ENCODE data around the gene RANBP10. TPM values are rescaled to one million over a fixed set of nuclear protein-coding genes. Genes with fewer than 3 reads are reported as not detected.
A peak's percentile ranks its signal among the peaks of the same experiment; 100 is the strongest.

The RANBP10 gene
- total and polyA plus RNA-seq, 2 of the 13 experiments (the other 11 are each of a cell fraction or from before 2014, with no cell fraction given), result 9.2 to 22.7 TPM

- TF ChIP-seq ZHX1 (CRISPR knock-in tag; IDR thresholded peaks at IDR 0.05; ENCODE audit: low read depth), result no peak
- TF ChIP-seq WIZ (CRISPR knock-in tag; IDR thresholded peaks at IDR 0.05), result 0 out of 2 replicates have a peak, but pooled peaks have one; percentile 2
- no peak for TF ChIP-seq MIXL1 (CRISPR knock-in tag; IDR thresholded peaks at IDR 0.05)
- TF ChIP-seq, protein P1, sequence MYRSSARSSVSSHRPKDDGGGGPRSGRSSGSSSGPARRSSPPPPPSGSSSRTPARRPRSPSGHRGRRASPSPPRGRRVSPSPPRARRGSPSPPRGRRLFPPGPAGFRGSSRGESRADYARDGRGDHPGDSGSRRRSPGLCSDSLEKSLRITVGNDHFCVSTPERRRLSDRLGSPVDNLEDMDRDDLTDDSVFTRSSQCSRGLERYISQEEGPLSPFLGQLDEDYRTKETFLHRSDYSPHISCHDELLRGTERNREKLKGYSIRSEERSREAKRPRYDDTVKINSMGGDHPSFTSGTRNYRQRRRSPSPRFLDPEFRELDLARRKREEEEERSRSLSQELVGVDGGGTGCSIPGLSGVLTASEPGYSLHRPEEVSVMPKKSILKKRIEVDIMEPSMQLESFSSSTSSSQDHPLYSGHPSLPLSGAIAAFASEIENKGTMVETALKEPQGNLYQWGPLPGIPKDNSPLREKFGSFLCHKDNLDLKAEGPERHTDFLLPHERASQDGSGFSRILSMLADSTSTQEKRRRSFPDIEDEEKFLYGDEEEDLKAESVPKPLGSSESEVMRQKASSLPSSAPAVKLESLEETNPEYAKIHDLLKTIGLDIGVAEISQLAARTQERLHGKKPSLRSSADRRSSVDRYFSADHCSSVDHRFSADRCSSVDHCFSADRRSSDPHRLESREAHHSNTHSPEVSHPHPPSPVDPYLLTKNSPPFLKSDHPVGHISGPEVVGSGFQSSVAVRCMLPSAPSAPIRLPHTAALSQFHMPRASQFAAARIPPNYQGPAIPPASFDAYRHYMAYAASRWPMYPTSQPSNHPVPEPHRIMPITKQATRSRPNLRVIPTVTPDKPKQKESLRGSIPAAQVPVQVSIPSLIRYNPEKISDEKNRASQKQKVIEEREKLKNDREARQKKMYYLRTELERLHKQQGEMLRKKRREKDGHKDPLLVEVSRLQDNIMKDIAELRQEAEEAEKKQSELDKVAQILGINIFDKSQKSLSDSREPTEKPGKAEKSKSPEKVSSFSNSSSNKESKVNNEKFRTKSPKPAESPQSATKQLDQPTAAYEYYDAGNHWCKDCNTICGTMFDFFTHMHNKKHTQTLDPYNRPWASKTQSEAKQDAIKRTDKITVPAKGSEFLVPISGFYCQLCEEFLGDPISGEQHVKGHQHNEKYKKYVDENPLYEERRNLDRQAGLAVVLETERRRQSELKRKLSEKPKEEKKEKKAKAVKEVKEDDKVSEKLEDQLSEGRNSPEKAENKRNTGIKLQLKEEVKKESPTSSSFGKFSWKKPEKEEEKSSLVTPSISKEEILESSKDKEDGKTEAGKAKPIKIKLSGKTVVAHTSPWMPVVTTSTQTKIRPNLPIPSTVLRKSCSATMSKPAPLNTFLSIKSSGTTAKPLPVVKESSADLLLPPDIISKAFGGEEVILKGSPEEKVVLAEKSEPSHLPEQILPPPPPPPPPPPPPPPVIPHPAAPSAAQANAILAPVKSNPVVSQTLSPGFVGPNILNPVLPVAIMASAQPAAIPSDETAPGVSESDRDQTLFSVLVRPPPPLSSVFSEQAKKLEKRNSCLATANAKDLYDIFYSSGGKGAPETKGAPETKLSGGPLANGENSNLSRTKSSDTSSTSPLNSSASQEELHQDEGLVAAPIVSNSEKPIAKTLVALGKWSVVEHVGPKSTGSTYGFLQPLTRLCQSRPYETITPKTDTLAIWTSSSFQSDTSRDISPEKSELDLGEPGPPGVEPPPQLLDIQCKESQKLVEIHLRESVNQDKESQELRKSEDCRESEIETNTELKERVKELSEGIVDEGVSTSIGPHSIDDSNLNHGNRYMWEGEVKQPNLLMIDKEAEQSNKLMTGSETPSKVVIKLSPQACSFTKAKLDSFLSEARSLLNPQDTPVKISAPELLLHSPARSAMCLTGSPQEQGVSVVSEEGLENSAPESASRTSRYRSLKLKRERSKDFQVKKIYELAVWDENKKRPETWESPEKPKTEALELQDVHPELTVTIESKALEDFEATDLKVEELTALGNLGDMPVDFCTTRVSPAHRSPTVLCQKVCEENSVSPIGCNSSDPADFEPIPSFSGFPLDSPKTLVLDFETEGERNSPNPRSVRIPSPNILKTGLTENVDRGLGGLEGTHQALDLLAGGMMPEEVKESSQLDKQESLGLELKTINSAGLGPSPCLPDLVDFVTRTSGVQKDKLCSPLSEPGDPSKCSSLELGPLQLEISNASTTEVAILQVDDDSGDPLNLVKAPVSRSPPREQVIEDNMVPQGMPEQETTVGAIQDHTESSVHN (CRISPR knock-in tag; IDR thresholded peaks at IDR 0.05), result peak; percentile 93; the same call in 1 of the 2 replicates
- no peak for TF ChIP-seq ZSCAN12 (CRISPR knock-in tag; IDR thresholded peaks at IDR 0.05)
- no peak for TF ChIP-seq AKNA (CRISPR knock-in tag; IDR thresholded peaks at IDR 0.05; ENCODE audit: borderline replicate concordance)
- no peak; the same call in 1 of the 2 replicates for TF ChIP-seq ZMAT3 (CRISPR knock-in tag; conservative IDR thresholded peaks at IDR 0.05)
- no peak for TF ChIP-seq HMG20A (CRISPR knock-in tag; IDR thresholded peaks at IDR 0.05; ENCODE audit: borderline replicate concordance)
- TF ChIP-seq HINFP (CRISPR knock-in tag; IDR thresholded peaks at IDR 0.05; ENCODE audit: low read depth), result no peak
- no peak for TF ChIP-seq ZNF792 (CRISPR knock-in tag; IDR thresholded peaks at IDR 0.05)
- TF ChIP-seq ZNF205 (CRISPR knock-in tag; IDR thresholded peaks at IDR 0.05), result no peak
Measured at GRCh38 chr16:67719778-67720144, 86.6 kb downstream of the RANBP10 start (continued).

Measured in HepG2 (cell line).